SU-DHL-6 (cell line): Measurements from ENCODE around the gene SPEF2.

Source experiments
- CTCF ChIP-seq: fragments of 200-600 bp; sonication (generic); IDR thresholded peaks from one replicate; pipeline ENCODE4 v1.5.1; 2017; ENCODE audit warnings: antibody characterized with exemption, mild to moderate bottlenecking, low read length, moderate library complexity; ENCODE audit not compliant: insufficient read depth, poor library complexity, severe bottlenecking
- EZH2phosphoT487 ChIP-seq: fragments of 200-600 bp; sonication (generic), shearing (Covaris generic); conservative IDR thresholded peaks from 2 replicates; pipeline ENCODE4 v1.6.1; 2018; ENCODE audit warnings: mild to moderate bottlenecking, antibody characterized with exemption, low read length, moderate library complexity, mixed read lengths

DNA sequence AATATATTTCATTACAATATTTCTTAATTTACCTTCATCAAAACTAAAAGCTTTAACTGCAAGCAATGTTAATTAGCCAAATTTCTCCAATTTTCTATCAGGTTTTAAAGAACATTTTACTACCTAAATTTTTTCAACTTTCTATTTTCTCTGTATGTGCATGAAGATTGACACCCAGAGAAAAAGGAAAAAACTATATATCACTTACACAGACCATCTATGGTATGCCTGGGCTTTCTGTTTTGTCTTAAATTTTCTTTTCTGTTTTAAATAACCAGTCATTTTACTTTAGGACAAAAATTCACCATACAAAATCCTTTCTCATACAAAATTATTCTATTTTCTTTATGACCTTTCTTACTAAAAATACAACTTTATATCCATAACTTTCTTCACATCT lies 225.2 kb downstream of the SPEF2 start:
- no peak for TF ChIP-seq CTCF
- no peak for TF ChIP-seq EZH2phosphoT487
